HG03025 (cell line): ENCODE measurements around the gene THRSP.
A peak's percentile ranks its signal among the peaks of the same experiment; 100 is the strongest.
"Not testable (repeated sequence)": the region's sequence is repeated elsewhere in the genome, so short reads cannot be mapped to it uniquely, and the experiment has no call there.

Source experiments
- ATAC-seq: cut with Tn5 transposase; IDR thresholded peaks from one replicate; pipeline ENCODE4 v1.9.1; 2021; ENCODE audit warnings: mild to moderate bottlenecking, moderate library complexity; ENCODE audit not compliant: unreplicated experiment, low FRiP score

Gene THRSP

DNA sequence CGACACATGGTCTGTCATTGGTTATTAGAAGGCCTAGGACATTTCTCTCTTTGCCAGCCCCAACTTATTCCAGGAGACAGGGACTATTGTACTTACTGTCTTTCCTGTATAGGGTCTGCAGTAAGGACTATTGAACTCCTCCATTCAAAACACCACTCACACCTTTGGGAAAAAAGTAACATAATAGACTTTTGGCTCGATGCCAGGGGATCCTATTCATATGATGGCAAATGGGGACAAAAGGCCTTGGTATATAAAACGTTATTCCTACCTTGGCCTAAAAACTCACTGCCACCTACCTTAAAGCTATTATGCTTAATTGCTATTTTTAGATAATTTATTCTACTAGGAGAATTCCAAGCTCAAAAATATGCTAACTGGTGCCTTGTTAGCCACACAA lies 22.3 kb downstream of the THRSP start:
- no peak for ATAC-seq

DNA sequence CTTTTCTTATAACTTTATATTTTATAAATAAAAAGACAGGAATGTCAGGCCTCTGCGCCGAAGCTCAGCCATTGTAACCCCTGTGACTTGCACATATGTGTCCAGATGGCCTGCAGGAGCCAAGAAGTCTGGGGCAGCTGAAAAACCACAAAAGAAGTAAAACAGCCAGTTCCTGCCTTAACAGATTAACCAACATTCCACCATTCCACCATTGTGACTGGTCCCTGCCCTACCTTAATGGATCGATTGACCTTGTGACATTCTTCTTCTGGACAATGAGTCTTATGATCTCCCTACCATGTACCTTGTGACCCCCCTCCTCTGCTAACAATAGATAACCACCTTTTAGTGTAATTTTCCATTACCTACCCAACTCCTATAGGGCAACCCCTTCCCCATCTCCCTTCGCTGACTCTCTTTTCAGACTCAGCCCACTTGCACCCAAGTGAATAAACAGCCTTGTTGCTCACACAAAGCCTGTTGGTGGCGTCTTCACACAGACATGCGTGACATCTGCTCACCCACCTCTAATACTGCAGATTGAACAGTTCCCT lies 22.9 kb downstream of the THRSP start:
- not testable (repeated sequence) for ATAC-seq

DNA sequence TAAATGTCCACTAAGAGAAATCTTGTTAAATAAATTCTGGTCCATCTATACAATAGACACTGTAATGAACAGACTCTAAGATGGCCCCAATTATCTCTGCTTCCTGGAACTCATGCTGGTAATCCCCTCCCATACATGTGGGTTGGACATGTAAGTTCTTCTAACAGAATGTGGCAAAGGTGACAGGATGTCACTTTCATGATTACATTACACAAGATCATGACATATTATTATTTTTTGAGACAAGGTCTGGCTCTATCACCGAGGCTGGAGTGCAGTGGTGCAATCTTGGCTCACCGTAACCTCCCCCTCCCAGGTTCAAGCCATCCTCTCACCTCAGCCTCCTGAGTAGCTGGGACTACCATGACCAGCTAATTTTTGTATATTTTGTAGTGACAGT lies 30.6 kb downstream of the THRSP start:
- no peak for ATAC-seq

DNA sequence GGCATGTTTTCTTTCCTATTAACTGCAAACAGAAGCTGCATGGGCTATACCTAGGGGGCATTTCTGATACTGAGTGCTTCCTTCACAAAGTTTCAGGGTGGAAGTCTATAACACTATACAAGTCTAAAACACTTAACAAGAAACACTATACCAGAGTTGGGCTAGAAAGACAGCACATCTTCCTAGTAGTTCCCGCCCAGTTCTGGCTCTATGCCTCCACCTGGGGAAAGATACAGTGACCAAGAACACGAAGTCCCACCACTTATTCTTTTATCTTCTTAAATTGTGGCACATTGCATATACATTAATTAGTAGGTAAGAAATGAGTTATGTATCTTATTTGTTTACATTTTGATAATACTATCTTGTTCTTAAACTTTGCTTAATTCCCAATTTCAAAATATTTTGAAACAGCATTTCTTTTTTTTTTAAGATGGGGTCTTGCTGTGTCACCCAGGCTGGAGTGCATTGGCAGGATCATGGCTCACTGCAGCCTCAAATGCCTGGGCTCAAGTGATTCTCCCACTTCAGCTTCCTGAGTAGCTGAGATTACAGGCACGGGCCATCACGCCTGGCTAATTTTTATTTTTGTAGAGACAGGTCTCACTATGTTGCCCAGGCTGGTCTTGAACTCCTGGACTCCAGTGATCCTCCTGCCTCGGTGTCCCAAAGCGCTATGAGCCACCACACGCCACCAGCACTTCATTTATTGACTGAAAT lies 34.2 kb downstream of the THRSP start:
- no peak for ATAC-seq

DNA sequence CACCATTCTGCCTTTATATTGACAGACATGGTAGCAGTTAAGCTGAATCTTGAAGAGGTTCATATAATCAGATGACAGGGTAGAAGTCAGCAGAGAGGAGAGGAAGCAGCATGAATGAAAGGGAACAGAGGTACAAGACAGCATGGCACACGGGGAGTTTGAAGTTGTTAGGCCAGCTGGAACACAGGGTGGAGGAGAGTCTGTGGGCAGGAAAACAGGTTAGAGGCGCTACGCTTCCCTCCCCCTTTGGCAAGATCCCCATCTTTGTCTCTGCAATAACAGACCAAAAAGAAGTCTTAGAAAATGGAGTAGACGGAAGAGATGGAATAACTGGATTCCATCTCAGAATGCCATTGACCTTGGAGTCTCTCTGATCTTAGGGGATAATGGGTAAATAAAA lies 36.0 kb downstream of the THRSP start:
- no peak for ATAC-seq

DNA sequence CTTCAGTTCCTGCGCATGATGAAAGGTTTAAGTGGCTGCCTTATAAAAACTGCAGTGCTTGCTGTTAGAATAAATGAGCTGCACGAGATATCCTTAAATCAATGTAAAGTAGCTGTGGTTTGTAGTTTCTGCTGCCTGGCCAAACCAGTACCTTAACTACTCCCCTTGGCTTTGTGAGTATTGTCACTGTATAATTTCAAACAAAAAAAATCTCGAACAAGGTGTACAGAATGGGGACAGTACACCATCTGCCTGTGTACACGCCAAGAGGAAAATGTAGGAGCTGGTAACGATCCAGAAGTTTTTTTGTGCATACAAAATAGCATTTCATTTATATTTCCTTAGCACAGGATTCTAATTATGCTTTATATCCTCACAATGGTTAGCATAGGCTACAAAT lies 36.6 kb downstream of the THRSP start:
- no peak for ATAC-seq

DNA sequence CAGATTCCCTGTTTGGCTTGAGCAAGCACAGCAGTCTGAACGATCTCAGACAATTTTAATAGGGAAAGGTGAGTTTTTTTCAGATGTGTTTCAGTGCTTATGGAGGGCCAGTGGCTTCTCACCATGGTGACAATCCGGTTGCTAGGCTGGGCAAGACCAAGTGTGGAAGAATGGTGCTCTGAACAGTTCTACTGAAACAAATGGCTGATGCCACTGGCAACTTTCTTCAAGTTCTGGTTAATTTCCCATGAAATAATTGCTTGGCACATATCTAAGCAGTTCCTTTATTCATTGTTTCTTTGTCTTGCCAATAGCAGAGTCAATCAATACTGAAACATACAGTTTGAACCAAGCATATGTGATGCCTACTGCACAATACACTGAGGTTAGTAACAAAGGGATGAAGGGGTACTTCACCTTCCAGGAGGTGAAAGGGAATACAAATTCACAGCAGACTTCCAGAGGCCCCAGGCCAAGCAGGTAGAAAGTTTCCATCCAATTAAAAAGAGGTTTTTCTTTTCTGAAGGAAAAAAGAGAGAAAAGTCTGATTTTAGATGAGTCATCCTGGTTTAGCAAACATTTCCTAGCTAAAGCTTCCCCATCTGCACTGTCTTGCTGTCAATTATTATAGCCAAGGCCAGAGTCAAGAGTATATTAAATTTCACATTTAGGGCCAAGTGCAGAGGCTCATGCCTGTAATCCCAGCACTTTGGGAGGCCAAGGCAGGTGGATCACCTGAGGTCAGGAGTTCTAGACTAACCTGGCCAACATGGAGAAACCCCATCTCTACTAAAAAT lies 37.2 kb downstream of the THRSP start:
- no peak for ATAC-seq

DNA sequence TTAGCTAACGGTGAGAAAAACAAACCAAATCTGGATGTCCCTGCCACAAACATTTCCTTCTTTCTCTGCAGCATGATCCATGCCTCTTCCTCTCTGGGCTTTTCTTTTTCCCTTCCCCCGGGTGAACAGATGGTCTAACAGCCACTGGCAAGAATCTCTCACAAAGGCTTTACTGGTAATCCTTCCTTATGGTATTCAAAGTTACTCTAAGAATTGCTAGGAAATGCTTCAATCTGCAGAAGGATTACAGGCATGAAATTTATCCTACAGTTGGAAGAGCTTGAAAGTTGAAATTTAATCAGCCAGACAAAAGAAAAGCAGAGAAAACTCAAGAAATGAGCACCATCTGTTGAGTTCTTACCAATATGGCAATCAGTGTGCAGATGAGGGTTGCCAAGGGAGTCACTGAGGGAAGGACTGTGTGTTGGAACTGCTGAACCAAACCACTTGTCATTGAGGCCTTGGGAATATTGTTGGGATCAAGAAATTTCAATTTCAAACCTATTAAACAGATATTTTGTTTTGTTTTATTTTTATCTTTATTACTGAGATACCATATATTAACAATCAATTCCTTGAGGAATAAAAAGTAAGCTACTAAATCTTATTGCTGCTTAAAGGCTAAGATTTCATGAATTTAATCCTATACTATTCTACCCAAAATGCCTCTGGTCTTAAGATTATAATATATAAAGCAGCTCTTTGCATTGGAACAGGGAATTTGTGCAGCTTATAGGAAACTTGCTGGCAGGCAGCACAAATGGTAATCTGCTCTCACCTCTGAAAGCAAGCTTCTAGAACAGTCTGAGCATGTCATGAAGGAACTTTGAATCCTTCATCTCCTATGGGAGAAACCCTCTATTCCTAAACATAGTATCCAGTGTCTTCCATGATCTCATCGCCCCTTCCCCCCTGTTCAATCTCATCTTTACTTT lies 45.7 kb downstream of the THRSP start:
- ATAC-seq: no peak

DNA sequence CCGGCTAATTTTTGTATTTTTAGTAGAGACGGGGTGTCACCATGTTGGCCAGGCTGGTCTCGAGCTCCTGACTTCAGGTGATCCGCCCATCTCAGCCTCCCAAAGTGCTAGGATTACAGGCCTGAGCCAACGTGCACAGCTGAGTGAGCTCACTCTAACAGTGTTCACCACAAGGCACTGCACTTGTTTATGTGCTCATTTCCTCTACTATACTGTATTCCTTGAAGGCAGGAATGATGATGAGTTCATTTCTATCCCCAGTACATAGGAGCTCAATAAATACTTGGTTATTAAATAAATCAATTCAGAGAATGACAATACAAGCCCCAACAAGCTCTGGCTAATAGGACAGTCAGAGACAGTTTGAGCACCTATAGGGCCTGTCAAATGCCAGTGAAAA lies 46.7 kb downstream of the THRSP start:
- ATAC-seq: no peak

DNA sequence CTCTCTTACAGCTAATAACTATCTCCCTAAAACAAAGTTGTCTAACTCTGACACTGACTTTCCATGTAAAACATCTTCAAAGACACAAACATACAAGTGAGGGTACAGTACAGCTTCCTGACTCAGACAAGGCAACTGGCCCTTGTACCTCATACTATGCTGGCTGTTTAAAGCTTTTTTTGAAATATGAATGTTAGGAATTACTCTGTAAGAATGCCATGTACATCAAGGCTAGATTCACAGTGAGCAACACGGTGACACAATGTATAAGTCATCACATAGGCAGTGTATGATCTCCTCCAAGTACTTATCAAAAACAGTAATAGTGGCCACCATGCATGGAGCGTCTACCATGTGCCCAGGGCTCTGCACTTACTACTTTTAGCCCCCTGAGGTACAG lies 47.2 kb downstream of the THRSP start:
- ATAC-seq: no peak

DNA sequence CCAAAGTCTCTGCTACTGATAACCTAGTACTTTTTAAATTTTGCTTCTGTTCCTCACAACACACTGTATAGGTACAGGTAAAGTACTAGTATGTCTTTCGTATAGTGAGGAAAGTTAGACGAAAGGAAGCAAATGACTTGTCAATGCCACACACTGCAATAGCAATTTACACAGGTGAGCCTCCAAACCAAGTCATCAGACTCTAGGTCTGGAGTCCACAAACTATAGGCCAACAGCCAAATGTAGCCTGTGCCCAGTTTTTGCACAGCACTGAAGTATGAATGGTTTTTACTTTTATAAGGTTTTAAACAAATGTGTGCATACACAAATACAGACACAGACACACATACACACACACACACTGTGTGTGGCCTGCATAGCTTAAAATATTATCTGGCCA lies 47.6 kb downstream of the THRSP start:
- ATAC-seq: no peak

DNA sequence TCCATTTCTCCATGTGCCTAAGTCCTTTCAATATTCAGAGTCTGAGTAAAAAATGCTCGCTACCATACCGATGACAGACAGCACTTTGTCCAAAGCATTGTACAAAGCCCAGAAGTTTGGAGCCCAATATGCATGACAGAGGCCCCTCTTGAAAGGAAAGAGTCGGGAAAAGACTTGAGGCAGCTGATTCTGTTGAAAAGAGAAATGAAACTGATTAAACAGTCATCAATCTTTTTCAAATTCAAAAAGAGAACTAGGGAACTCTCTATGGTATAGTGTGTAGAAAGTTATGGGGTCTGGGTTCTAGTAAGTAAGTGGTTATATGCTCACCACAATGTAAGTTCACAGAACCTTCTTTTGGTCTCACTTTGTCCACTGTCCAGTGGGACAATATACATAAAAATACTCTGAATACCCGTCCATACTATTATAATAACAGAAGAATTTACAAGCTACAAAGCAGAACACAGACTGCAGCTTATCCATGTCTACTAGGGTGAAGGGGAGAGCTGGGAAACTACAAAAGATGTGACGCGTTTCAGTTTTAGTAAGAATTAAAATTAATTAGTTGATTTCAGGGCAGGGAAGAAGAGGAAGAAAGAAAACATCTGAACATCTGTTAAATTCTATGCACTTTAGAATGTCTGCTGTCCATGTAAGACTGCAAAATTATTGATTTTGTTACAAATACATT lies 49.1 kb downstream of the THRSP start:
- ATAC-seq: peak; percentile 63
